Stimulated activated naive CD4-positive, alpha-beta T cell (primary cell): ENCODE measurements around the gene NPTN.
A peak's percentile ranks its signal among the peaks of the same experiment; 100 is the strongest.

Source experiments
- DNase-seq, 6 experiments: peaks; one replicate each; lab custom pipeline; 2025; lab: John Stamatoyannopoulos, UW

Gene NPTN

GRCh38 chr15:73631915-73632669 is 1.1 kb downstream of the NPTN start:
- peak in 1 of 6 experiments; percentile 23 for DNase-seq

DNA sequence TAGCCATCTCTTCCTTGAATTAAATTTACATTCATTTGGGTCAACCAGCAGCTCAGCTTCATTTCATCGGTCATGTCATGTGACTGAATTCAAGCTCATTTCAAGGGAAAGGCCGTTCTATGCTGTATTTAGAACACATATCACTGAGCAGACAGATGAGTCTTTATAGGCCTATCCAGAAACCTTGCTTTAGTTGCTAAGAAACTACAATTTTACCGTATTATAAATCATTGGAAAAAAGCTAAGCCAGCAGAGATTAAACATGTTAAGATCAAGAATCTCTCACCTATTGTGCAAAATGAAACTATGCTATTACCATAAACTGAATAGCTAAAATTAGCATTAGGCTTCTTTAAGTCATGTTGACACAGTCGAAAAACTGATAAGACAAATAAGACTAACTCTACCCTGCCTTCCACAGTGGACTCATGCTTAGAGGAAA is 2.2 kb downstream of the NPTN start:
- no peak for DNase-seq

GRCh38 chr15:73629798-73630429 is 3.3 kb downstream of the NPTN start:
- no peak for DNase-seq

- peak in 1 of 6 experiments; percentile 2 for DNase-seq
These were observed 4.0 kb downstream of the NPTN start for GRCh38 chr15:73628976-73629797.

GRCh38 chr15:73628102-73628501 is 5.1 kb downstream of the NPTN start:
- no peak for DNase-seq

DNA sequence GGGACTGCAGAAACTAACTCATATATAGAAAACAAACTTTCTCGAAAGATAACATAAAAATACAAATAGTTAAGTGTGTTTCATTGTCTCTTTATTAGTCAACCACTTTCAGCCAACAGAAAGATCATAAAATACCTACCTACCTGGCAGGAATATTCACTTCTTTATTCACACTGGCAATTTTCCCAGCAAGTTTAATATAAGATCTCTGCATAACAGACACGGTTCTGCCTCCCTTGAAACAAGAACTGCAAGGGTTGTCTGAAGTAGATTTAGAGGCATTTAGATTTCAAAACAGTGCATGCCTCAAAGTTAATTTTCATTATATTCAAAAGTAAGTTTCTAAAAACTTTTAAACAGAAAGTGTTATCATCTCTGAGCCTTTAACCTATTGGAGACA is 7.1 kb downstream of the NPTN start:
- DNase-seq, result no peak

DNA sequence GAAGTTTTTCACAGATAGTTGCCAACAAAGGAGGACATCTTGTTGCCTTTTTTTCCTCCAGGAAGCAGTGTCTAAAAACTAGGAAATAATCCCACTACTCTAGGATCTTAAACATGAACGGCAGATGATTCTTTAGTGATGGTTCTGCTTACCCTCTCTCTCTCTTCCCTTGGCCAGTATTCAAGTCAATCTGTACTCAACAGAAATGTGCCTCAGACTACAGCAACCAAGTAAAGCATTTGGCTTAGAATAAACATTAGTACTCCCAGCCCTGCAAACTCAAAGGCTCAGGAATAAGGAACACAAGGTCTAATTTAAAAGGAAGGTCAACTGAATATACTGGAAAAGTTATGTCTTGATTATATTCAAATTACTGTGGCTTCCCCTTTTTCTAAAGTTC is 8.7 kb downstream of the NPTN start:
- no peak for DNase-seq

GRCh38 chr15:73621286-73621826 is 11.8 kb downstream of the NPTN start:
- no peak for DNase-seq

- DNase-seq, result no peak
These were observed 13.1 kb downstream of the NPTN start for GRCh38 chr15:73620078-73620477.

- DNase-seq, result no peak
These were observed 15.3 kb downstream of the NPTN start for GRCh38 chr15:73617913-73618312.

GRCh38 chr15:73617301-73617831 is 15.8 kb downstream of the NPTN start:
- DNase-seq, result no peak

DNA sequence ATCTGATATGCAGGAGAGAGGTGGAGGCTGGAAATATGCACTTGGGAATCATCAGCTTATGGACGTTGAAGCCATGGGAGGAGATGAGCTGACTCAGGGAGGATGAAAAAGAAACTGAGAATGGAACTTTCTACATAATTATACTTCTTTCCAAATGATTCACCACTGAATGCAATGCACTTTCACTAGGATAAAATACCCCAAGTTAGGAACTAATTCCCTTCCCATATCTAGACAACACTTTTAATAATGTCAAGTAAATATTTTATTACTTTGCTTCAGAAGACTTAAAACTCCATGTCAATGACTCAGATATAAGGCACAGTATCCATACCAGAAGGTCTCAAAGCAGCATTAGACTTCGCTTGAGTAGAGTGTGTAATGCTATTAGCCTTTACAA is 24.2 kb downstream of the NPTN start:
- no peak for DNase-seq

GRCh38 chr15:73608475-73608874 is 24.7 kb downstream of the NPTN start:
- DNase-seq, result no peak

DNA sequence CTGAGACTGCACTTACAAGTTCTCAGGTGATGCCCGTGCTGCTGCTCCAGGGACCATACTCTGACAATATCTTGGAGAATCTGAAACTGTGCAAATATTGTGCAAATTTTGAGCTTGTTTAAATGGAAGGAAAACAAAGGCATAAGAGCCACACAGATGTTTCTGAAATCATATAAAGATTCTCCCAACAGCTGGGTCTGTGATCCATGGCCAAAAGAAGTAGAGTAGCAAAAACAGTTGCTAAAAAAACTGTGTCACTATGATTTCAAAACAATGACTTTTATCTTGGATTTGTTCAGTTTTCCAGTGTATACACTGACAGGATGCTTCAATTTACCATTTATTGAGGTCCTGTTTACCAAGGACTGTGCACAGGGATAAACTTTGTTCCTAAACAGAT is 25.3 kb downstream of the NPTN start:
- DNase-seq, result no peak

GRCh38 chr15:73607405-73607804 is 25.8 kb downstream of the NPTN start:
- DNase-seq, result no peak

- DNase-seq, result no peak
These were observed 27.3 kb downstream of the NPTN start for GRCh38 chr15:73605759-73606436.

DNA sequence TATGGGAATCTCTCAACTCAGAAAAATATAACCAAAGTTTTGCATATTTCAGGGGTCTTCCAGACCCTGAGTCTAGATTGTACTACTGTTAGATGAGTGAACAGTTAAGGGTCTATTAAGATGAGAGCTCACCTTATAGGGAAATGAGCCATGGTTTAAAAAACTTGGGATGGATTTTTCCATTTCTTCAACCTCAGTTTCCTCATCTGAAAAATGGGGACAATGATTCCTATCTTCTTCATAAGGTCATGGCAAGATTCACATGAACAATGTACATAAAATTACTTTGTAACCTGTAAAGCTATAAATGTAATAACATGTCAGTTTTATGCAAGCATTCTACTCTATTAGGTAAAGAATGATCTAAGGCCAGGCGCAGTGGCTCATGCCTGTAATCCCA is 28.7 kb downstream of the NPTN start:
- DNase-seq, result no peak

GRCh38 chr15:73602992-73603391 is 30.2 kb downstream of the NPTN start:
- no peak for DNase-seq

DNA sequence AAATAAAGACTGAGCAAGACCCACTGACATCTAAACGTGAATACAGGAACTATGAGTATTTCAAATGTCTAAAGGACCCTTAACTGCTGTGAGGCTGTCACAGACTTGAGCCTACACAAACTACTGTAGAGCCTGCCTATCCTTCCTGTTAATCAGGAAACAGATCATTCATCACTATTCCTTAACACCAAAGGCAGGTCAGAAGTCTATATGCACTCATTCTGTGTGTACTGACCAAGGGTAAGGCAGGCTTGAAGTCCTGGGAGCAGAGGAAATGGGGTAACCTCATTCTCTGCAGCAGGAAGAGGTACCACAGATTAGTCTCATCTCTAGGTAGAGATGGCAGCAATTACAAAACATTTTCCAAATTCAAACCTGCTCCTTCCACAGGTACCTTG is 30.7 kb downstream of the NPTN start:
- no peak for DNase-seq

GRCh38 chr15:73601451-73602445 is 31.4 kb downstream of the NPTN start:
- DNase-seq, result no peak
